ENCODE measurements around the gene CAPN15.
"Not testable (repeated sequence)": the region's sequence is repeated elsewhere in the genome, so short reads cannot be mapped to it uniquely, and the experiment has no call there.

CAPN15 gene

DNA sequence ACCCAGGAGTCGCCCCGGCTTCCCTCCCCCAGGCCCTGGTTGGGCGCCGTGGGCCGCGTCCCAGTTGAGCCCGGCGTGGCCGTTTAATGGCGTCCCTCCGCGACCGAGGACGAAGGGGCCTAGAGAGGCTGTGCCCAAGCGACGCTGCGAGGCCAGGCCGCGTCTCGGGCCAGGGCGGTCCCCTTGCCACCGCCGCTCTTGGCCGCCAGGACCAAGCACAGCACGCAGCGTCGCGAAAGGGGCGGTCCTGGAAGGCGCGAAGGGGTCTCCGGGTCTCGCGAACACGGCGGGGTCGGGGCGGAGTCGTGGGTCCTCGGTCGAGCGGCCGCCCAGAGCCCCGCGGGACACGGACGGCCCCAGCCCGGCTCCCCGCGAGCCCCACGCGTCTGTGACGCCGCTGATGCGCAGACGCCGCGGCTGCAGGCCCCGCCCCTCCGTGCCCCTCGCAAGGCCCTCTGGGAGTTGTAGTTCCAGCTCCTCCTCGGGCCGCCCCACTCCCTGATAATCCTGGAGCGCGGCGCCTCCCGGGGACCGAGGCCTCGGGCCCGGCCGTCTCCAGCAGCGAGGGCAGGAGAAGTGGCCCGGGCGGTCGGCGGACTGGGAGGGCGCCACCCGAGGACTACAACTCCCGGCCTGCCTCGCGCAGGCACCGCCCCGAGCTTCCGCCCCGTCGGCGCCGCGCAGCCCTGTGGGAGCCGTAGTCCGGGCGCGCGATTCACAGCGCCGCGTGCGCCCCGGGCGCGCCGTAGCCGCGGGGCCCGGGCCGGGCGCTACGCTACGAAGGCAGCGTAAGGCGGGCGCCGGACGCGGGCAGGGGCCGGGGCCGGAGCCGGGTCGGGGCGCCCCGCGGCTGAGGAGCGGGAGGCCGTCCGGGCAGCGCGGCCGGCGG, at the start of gene CAPN15:
Gene CAPN15 (plus strand): TSS at position 698 of the 889 bp plus-strand sequence. CDS start 19,127 bp downstream, outside the sequence.
- peaks cover 34 to 65% of the 10 kb centered on the region in 2 donors for H3K4me1 Mint-ChIP-seq
- H3K9me3 Mint-ChIP-seq, result no peaks in the 10 kb centered on the region
- peak within 1 kb of the TSS; percentile 94 to 96 for H3K4me3 Mint-ChIP-seq
- no peaks in the 10 kb centered on the region for H3K27me3 Mint-ChIP-seq
- ATAC-seq (replicated peaks) (peak; percentile 76 to 86), DNase-seq (peak; percentile 89)
- H3K36me3 Mint-ChIP-seq, result peaks cover 15 to 18% of the 10 kb centered on the region in 2 donors
- peak within 1 kb of the TSS; percentile 97 for H3K27ac Mint-ChIP-seq

- not testable (repeated sequence) for ATAC-seq (replicated peaks)
Measured at GRCh38 chr16:478287-478686, 49.2 kb upstream of the CAPN15 start.

DNA sequence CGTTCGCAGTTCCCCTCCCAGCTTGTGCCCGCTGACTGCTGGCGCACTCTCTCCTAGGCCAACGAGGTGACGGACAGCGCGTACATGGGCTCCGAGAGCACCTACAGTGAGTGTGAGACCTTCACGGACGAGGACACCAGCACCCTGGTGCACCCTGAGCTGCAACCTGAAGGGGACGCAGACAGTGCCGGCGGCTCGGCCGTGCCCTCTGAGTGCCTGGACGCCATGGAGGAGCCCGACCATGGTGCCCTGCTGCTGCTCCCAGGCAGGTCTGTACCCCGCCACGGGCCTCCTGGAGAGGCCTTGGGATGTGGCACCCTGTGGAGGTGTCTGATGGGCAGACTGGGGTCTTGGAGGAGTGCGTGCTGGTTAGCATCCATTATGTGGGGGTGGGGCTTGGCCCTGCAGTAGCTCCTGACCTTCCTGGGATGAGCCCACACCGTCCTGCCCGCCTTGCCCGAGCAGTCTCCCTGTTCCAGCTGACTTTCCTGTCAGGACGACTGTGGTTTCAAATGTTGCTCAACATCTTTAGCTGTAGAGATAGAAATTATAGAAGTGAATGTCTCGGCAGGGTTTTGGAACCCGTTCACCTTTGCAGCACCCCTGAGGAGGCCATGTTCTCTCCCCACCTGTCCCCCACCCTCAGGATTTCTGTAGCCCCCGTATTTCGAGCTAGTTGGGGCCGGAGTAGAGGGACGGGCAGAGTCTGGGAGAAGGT, 44.9 kb upstream of the CAPN15 start:
- Mint-ChIP-seq H3K9me3 (no peaks in the 10 kb centered on the region), H3K36me3 (peaks cover 8 to 16% of the 10 kb centered on the region in 2 donors), H3K27ac (peak overlapping the region; percentile 51), H3K27me3 (no peaks in the 10 kb centered on the region), H3K4me1 (peaks cover 0 to 4% of the 10 kb centered on the region in 2 donors), H3K4me3 (no peak overlapping the region)
- no peak for ATAC-seq (replicated peaks)
- DNase-seq, result no peak

More at GRCh38 chr16:478287-478686, 49.2 kb upstream of the CAPN15 start:
- not testable (repeated sequence) for H3K27ac Mint-ChIP-seq, H3K9me3 Mint-ChIP-seq, H3K4me1 Mint-ChIP-seq, H3K4me3 Mint-ChIP-seq, DNase-seq, H3K27me3 Mint-ChIP-seq
- peaks cover 13 to 26% of the 10 kb centered on the region in 2 donors for H3K36me3 Mint-ChIP-seq

- peaks cover 12 to 20% of the 10 kb centered on the region in 2 donors for H3K36me3 Mint-ChIP-seq
- no peak overlapping the region for H3K27ac Mint-ChIP-seq
- peaks cover 0 to 3% of the 10 kb centered on the region in 2 donors for H3K4me1 Mint-ChIP-seq
- no peak for ATAC-seq (replicated peaks)
- no peak for DNase-seq
- no peaks in the 10 kb centered on the region for H3K27me3 Mint-ChIP-seq
- no peaks in the 10 kb centered on the region for H3K9me3 Mint-ChIP-seq
- no peak overlapping the region for H3K4me3 Mint-ChIP-seq
Measured at GRCh38 chr16:483341-484075, 44.0 kb upstream of the CAPN15 start.

GRCh38 chr16:489606-490005, 37.9 kb upstream of the CAPN15 start:
- Mint-ChIP-seq H3K4me3 (no peak overlapping the region), H3K36me3 (peaks cover 21 to 45% of the 10 kb centered on the region in 2 donors), H3K9me3 (no peaks in the 10 kb centered on the region), H3K27ac (no peak overlapping the region), H3K27me3 (no peaks in the 10 kb centered on the region), H3K4me1 (peaks cover 0 to 3% of the 10 kb centered on the region in 2 donors)
- DNase-seq (no peak), ATAC-seq (replicated peaks) (no peak)

- H3K9me3 Mint-ChIP-seq, result no peaks in the 10 kb centered on the region
- H3K4me3 Mint-ChIP-seq, result no peak overlapping the region
- no peaks in the 10 kb centered on the region for H3K27me3 Mint-ChIP-seq
- no peak for ATAC-seq (replicated peaks)
- DNase-seq, result no peak
- peaks cover 21 to 50% of the 10 kb centered on the region in 2 donors for H3K36me3 Mint-ChIP-seq
- peaks cover 0 to 5% of the 10 kb centered on the region in 2 donors for H3K4me1 Mint-ChIP-seq
- H3K27ac Mint-ChIP-seq, result peak overlapping the region; percentile 21
Measured at GRCh38 chr16:490768-491167, 36.7 kb upstream of the CAPN15 start.

DNA sequence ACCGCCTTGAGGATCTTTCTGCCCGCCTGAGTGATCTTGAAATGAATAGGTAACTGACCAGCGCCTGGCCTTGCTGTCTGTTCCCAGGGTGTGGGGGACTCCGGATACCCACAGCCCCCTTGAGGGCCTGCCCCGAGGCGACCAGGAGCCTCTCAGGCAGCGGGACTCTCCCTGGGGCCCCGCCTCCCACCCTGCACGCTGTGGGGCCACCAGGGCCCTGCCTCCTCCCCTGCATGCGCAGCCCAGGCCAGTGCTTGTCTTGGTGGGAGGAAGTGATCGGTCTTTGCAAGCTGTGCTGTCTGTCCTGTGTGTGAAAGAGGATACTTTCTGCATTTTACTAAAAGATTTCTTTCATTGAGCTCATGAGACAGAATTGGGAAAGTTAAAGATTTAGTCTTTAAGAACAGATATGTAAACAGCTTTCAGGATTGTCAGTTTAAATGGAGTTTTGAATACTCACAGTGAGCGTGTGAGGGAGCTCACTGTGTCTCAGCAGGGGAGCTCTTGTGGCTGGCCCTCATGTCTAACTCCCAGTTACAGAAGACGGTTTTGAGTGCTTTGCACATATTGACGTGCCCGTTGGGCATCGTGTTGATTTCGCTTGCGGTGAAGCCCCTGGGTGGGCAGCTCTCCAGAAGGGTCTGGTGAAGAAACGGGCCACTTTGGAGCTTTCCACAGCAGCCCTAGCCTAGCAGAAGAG, 36.1 kb upstream of the CAPN15 start:
- DNase-seq (no peak), ATAC-seq (replicated peaks) (no peak)
- H3K9me3 Mint-ChIP-seq, result no peaks in the 10 kb centered on the region
- H3K4me1 Mint-ChIP-seq, result peaks cover 0 to 5% of the 10 kb centered on the region in 2 donors
- no peak overlapping the region for H3K4me3 Mint-ChIP-seq
- peaks cover 21 to 47% of the 10 kb centered on the region in 2 donors for H3K36me3 Mint-ChIP-seq
- H3K27ac Mint-ChIP-seq, result peak overlapping the region; percentile 21
- no peaks in the 10 kb centered on the region for H3K27me3 Mint-ChIP-seq

GRCh38 chr16:492211-492875, 35.2 kb upstream of the CAPN15 start:
- H3K4me1 Mint-ChIP-seq, result peaks cover 0 to 3% of the 10 kb centered on the region in 2 donors
- DNase-seq, result no peak
- H3K27me3 Mint-ChIP-seq, result no peaks in the 10 kb centered on the region
- ATAC-seq (replicated peaks), result no peak
- no peak overlapping the region for H3K27ac Mint-ChIP-seq
- H3K9me3 Mint-ChIP-seq, result no peaks in the 10 kb centered on the region
- H3K36me3 Mint-ChIP-seq, result peaks cover 21 to 46% of the 10 kb centered on the region in 2 donors
- no peak overlapping the region for H3K4me3 Mint-ChIP-seq

DNA sequence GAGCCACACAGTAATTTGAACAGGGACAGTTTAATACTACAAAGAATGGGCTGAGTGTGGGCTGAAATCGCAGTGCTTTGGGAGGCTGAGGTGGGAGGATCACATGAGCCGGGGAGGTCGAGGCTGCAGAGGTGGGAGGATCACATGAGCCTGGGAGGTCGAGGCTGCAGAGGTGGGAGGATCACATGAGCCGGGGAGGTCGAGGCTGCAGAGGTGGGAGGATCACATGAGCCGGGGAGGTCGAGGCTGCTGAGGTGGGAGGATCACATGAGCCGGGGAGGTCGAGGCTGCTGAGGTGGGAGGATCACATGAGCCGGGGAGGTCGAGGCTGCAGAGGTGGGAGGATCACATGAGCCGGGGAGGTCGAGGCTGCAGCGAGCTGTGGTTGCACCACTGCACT, 32.8 kb upstream of the CAPN15 start:
- not testable (repeated sequence) for H3K4me3 Mint-ChIP-seq; ATAC-seq (replicated peaks); H3K27ac Mint-ChIP-seq; H3K4me1 Mint-ChIP-seq; H3K27me3 Mint-ChIP-seq; H3K9me3 Mint-ChIP-seq; DNase-seq
- peaks cover 18 to 37% of the 10 kb centered on the region in 2 donors for H3K36me3 Mint-ChIP-seq

DNA sequence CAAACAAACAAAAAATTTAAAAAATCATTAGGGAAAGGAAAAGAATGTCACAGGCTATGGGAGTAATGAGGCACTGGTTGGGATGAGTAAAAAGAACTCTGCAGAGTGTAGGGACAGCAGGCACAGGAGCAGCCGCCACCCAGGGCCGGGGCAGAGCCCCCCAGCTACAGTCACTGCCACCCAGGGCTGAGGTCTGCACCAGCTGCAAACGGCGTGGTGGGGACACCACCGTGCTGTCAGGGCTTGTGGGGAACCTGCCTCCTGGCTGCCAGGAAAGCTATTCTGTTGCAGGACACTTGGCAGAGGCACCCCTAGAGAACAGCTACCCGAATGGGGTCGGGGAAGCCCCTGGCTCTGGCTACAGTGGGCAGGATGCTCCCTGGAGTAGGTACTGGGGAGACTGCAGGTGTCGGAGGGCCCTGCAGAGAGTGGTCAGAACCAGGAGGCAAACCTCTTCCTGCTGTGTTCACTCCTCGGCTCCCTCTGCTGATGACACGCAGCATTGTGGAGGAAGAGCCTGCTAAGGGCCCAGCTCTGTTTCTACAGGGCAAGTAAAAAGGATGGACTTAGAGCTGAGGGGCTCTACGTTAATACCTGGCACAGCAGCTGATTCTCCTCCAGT, 32.3 kb upstream of the CAPN15 start:
- H3K9me3 Mint-ChIP-seq, result no peaks in the 10 kb centered on the region
- no peaks in the 10 kb centered on the region for H3K27me3 Mint-ChIP-seq
- H3K36me3 Mint-ChIP-seq, result peaks cover 14 to 31% of the 10 kb centered on the region in 2 donors
- no peak overlapping the region for H3K4me3 Mint-ChIP-seq
- ATAC-seq (replicated peaks) (peak; percentile 45 to 64), DNase-seq (no peak)
- H3K27ac Mint-ChIP-seq, result no peak overlapping the region
- H3K4me1 Mint-ChIP-seq, result peaks cover 0 to 2% of the 10 kb centered on the region in 2 donors

- no peak overlapping the region for H3K4me3 Mint-ChIP-seq
- H3K36me3 Mint-ChIP-seq, result peaks cover 10 to 27% of the 10 kb centered on the region in 2 donors
- H3K27ac Mint-ChIP-seq, result no peak overlapping the region
- ATAC-seq (replicated peaks) (no peak), DNase-seq (no peak)
- H3K9me3 Mint-ChIP-seq, result no peaks in the 10 kb centered on the region
- H3K27me3 Mint-ChIP-seq, result no peaks in the 10 kb centered on the region
- H3K4me1 Mint-ChIP-seq, result peaks cover 0 to 2% of the 10 kb centered on the region in 2 donors
Measured at GRCh38 chr16:496097-496886, 31.2 kb upstream of the CAPN15 start.

- H3K4me1 Mint-ChIP-seq, result peaks cover 0 to 2% of the 10 kb centered on the region in 2 donors
- ATAC-seq (replicated peaks) (no peak), DNase-seq (no peak)
- no peaks in the 10 kb centered on the region for H3K9me3 Mint-ChIP-seq
- H3K36me3 Mint-ChIP-seq, result peaks cover 10 to 19% of the 10 kb centered on the region in 2 donors
- no peak overlapping the region for H3K27ac Mint-ChIP-seq
- H3K27me3 Mint-ChIP-seq, result no peaks in the 10 kb centered on the region
- H3K4me3 Mint-ChIP-seq, result no peak overlapping the region
Measured at GRCh38 chr16:497258-497657, 30.3 kb upstream of the CAPN15 start.

All from stimulated activated naive B cell treated with anti-CD40 and anti-IgM and Interleukin-4, amounts not matched to agents 10 μg/mL and 1 μg/mL and 100 μg/mL, for 72 hours (primary cell).